Endothelial cell of umbilical vein (primary cell): ENCODE measurements around the gene ENDOG. TPM values are rescaled to one million over a fixed set of nuclear protein-coding genes. Genes with fewer than 3 reads are reported as not detected.
"Not testable (repeated sequence)": the region's sequence is repeated elsewhere in the genome, so short reads cannot be mapped to it uniquely, and the experiment has no call there.

Experiments used
- BruUV-seq: library from RNA; stranded (reverse); fragments of 400-500 nt; replicated peaks from 2 replicates; lab custom pipeline; 2021; lab: Mats Ljungman, UMichigan
- CTCF ChIA-PET: fragments of 300-600, 350-600 bp; sonication (Branson Sonifier 250); formaldehyde crosslinking; loops from one replicate; lab custom pipeline; 2021; ENCODE audit warnings: antibody characterized with exemption, inconsistent platforms; lab: Charles Lee
- POLR2A ChIA-PET: fragments of 300-600, 350-600 bp; sonication (Branson Sonifier 250); formaldehyde crosslinking; loops from one replicate; lab custom pipeline; 2021; ENCODE audit warnings: antibody characterized with exemption, inconsistent platforms; lab: Charles Lee
- DNase-seq: peaks from one replicate; pipeline ENCODE4 v3.0.0-alpha.2; 2011; ENCODE audit warnings: low read depth, low spot score
- FAIRE-seq: peaks from 2 replicates; lab custom pipeline; 2011; peaks lifted over from hg19 to GRCh38; lab: Jason Lieb, UNC
- H2AFZ ChIP-seq: 2 replicates; pipeline ENCODE4 v1.6.0; 2012; ENCODE audit warnings: low read depth, low read length, control low read depth, inconsistent platforms
- H3K27ac ChIP-seq: 2 replicates; pipeline ENCODE4 v1.5.1; 2011; ENCODE audit warnings: low read depth, mild to moderate bottlenecking, control low read depth, low read length, moderate library complexity; ENCODE audit not compliant: insufficient read depth
- H3K27me3 ChIP-seq, 2 experiments: 2 replicates each; pipeline versions ENCODE4 v1.6.0 to v1.6.1; 2011; ENCODE audit warnings: low read length in 2 of 2, mixed read lengths in 1 of 2; ENCODE audit not compliant: control insufficient read depth in 2 of 2, insufficient read depth in 2 of 2
- H3K36me3 ChIP-seq, 2 experiments: 2 replicates in 1 of 2; 3 replicates in 1 of 2; pipeline ENCODE4 v1.5.1; 2011; ENCODE audit warnings: low read length in 2 of 2, mild to moderate bottlenecking in 1 of 2, moderate library complexity in 1 of 2; ENCODE audit not compliant: control insufficient read depth in 2 of 2, insufficient read depth in 2 of 2; ENCODE audit errors: extremely low read depth in 1 of 2
- H3K4me1 ChIP-seq: 3 replicates; pipeline ENCODE4 v1.5.1; 2011; ENCODE audit warnings: mild to moderate bottlenecking, low read length; ENCODE audit not compliant: control insufficient read depth, insufficient read depth; ENCODE audit errors: extremely low read depth
- H3K4me2 ChIP-seq: 2 replicates; pipeline ENCODE4 v1.6.1; 2011; ENCODE audit warnings: low read length, control low read depth, mixed read lengths; ENCODE audit not compliant: insufficient read depth
- H3K4me3 ChIP-seq, 3 experiments: fragments of 200-600 bp in 1 of 3; sonication (generic), shearing (Covaris generic) in 1 of 3; replicated peaks in 1 of 3; 2 replicates each; pipeline ENCODE4 v1.5.1; 2011 to 2016; ENCODE audit warnings: control low read depth in 3 of 3, low read length in 3 of 3, mild to moderate bottlenecking in 2 of 3, inconsistent platforms in 1 of 3, low read depth in 1 of 3, moderate library complexity in 1 of 3; ENCODE audit not compliant: insufficient read depth in 1 of 3
- H3K79me2 ChIP-seq: 2 replicates; pipeline ENCODE4 v1.6.0; 2012; ENCODE audit warnings: low read length, inconsistent platforms; ENCODE audit not compliant: control insufficient read depth, insufficient read depth
- H3K9ac ChIP-seq: replicated peaks from 2 replicates; pipeline ENCODE3; 2011; ENCODE audit warnings: low read length, control low read depth; ENCODE audit not compliant: insufficient read depth; ENCODE audit errors: extremely low read depth
- H3K9me1 ChIP-seq: replicated peaks from 3 replicates; pipeline ENCODE4 v1.6.0; 2011; ENCODE audit warnings: mild to moderate bottlenecking, low read length; ENCODE audit not compliant: control insufficient read depth, insufficient read depth; ENCODE audit errors: extremely low read depth
- H3K9me3 ChIP-seq: replicated peaks from 2 replicates; pipeline ENCODE4 v1.5.1; 2012; ENCODE audit warnings: low read length, inconsistent platforms; ENCODE audit not compliant: control insufficient read depth, insufficient read depth
- H4K20me1 ChIP-seq: replicated peaks from 2 replicates; pipeline ENCODE3; 2011; ENCODE audit warnings: mild to moderate bottlenecking, low read length; ENCODE audit not compliant: control insufficient read depth, insufficient read depth; ENCODE audit errors: extremely low read depth
- JUN ChIP-seq: IDR thresholded peaks from 2 replicates; pipeline ENCODE4 v1.6.1; 2011; ENCODE audit warnings: borderline replicate concordance, low read depth; ENCODE audit not compliant: insufficient read length, insufficient read depth
- dilution Hi-C: fragments of 300-500 bp; cut with MboI; formaldehyde crosslinking; loops from one replicate; pipeline ENCODE4 v1.15.0; 2019; ENCODE audit warnings: low sequenced_read_pairs; ENCODE audit not compliant: extremely low pct_ligation_motif_present
- intact Hi-C: fragments of 100-400 bp; cut with micrococcal nuclease; formaldehyde crosslinking; loops from one replicate; pipeline ENCODE4 v1.10.0; 2022
- polyA plus RNA-seq, 4 experiments: library from polyadenylated mRNA; depleted of rRNA in 3 of 4; stranded (reverse) in 3 of 4; unstranded in 1 of 4; fragments of >200 nt; gene quantifications; 2 replicates each; pipeline versions ENCODE4 v1.2.1 to v1.2.3, GENCODE V29; 2011 to 2012; ENCODE audit warnings: missing spikeins in 1 of 4
- total RNA-seq: library from RNA; stranded (reverse); gene quantifications from 2 replicates; pipeline ENCODE4 v1.2.3, GENCODE V29; 2021

The ENDOG gene
- total and polyA plus RNA-seq, 2 donors (not counting 3 experiments of a cell fraction or from before 2014, with no cell fraction given) = 18.0 to 21.1 TPM

- H2AFZ ChIP-seq, H3K36me3 ChIP-seq, DNase-seq, H3K9ac ChIP-seq, POLR2A ChIA-PET, BruUV-seq, H4K20me1 ChIP-seq, H3K4me1 ChIP-seq, H3K9me1 ChIP-seq, FAIRE-seq, H3K79me2 ChIP-seq, H3K9me3 ChIP-seq, intact Hi-C loops, H3K4me3 ChIP-seq, H3K27me3 ChIP-seq, dilution Hi-C loops, H3K27ac ChIP-seq, H3K4me2 ChIP-seq: not testable (repeated sequence)
- CTCF ChIA-PET = interaction anchor here (1.1 to 1.9 kb wide), 3 partner anchors 10 to 70 kb away, joined by 3 to 7 read pairs (median 5); no protein-coding TSS in a partner anchor
Observed at GRCh38 chr9:128858476-128858875, 40.2 kb downstream of the ENDOG start.

GRCh38 chr9:128860937-128861336 is 42.6 kb downstream of the ENDOG start:
- intact Hi-C loops (loop anchor here (5.0 kb wide), 1 partner anchor 146 kb away; no protein-coding TSS in a partner anchor), dilution Hi-C loops (no loop called here)
- Histone ChIP-seq H3K36me3 (no peaks in the 10 kb centered on the region), H4K20me1 (no peaks in the 10 kb centered on the region), H3K27ac (no peak overlapping the region), H3K27me3 (no peaks in the 10 kb centered on the region), H3K4me1 (no peaks in the 10 kb centered on the region), H3K9me3 (no peaks in the 10 kb centered on the region), H2AFZ (no peak overlapping the region), H3K4me2 (no peak overlapping the region), H3K4me3 (no peak overlapping the region), H3K79me2 (no peaks in the 10 kb centered on the region), H3K9me1 (no peaks in the 10 kb centered on the region), H3K9ac (no peak overlapping the region)
- BruUV-seq = no TSS peak
- TF ChIP-seq JUN = no peak
- ChIA-PET POLR2A (no interaction called here), CTCF (interaction anchor here (1.5 to 8.9 kb wide), 2 partner anchors 66 to 73 kb away, joined by 3 to 146 read pairs; no protein-coding TSS in a partner anchor)
- DNase-seq (no peak), FAIRE-seq (no peak)
